ENCODE measurements around the gene ARHGAP15.

Gene ARHGAP15

DNA sequence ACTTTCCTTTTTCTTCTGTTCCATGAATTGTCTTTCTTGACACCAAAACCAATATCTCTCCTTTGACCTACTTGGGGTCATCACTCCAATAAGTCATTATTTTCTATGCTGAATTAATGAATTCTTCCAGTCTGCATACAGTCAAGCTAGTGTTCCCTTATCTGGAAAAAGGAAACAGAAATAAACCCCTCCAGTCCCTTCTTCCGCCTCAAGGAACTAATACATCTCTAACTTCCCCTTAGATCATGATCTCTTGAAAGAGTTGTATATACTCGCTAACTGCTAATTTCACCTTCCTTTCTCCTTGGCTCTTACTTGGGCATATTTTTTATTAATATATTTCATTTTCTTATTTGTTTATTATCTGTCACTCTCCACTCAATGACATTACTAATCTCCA lies 7.3 kb upstream of the ARHGAP15 start:
- no peak overlapping the region for H3K4me3 ChIP-seq (ENCODE audit: low read depth in 1 of 2, low read length in 2 of 2)
- no peaks in the 10 kb centered on the region for H3K36me3 ChIP-seq (ENCODE audit: control insufficient read depth in 1 of 2, insufficient read depth in 2 of 2, low read length in 2 of 2)
- H3K9me3 ChIP-seq (ENCODE audit: control insufficient read depth in 1 of 2, low read length in 2 of 2): no peaks in the 10 kb centered on the region
- no peak overlapping the region for H3K27ac ChIP-seq (ENCODE audit: low read length)
- no peaks in the 10 kb centered on the region for H3K4me1 ChIP-seq (ENCODE audit: control insufficient read depth in 1 of 2, insufficient read depth in 2 of 2, low read length in 2 of 2)
- H3K27me3 ChIP-seq (ENCODE audit: low read depth, low read length): no peaks in the 10 kb centered on the region

DNA sequence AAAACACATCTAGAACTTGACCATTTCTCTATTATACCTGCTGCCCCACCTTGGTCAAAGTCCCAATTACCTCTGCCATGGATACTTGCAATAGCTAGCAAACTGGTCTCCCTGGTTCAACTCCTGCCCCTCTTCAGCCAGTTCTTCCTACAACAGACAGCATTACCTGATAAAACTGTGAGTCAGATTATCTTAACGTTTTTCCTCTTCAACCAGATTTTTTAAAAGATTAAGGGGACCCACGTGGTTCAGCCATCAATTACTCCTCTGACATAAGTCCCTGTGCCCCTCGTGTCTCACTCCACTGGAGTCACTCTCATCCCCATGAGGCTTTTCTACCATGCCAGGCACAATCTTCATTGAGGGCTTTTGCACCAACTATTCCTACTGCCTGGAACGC lies 5.3 kb upstream of the ARHGAP15 start:
- no peaks in the 10 kb centered on the region for H3K9me3 ChIP-seq (ENCODE audit: control insufficient read depth in 1 of 2, low read length in 2 of 2)
- H3K36me3 ChIP-seq (ENCODE audit: control insufficient read depth in 1 of 2, insufficient read depth in 2 of 2, low read length in 2 of 2): no peaks in the 10 kb centered on the region
- H3K27ac ChIP-seq (ENCODE audit: low read length): no peak overlapping the region
- no peak overlapping the region for H3K4me3 ChIP-seq (ENCODE audit: low read depth in 1 of 2, low read length in 2 of 2)
- no peaks in the 10 kb centered on the region for H3K27me3 ChIP-seq (ENCODE audit: low read depth, low read length)
- no peaks in the 10 kb centered on the region for H3K4me1 ChIP-seq (ENCODE audit: control insufficient read depth in 1 of 2, insufficient read depth in 2 of 2, low read length in 2 of 2)

DNA sequence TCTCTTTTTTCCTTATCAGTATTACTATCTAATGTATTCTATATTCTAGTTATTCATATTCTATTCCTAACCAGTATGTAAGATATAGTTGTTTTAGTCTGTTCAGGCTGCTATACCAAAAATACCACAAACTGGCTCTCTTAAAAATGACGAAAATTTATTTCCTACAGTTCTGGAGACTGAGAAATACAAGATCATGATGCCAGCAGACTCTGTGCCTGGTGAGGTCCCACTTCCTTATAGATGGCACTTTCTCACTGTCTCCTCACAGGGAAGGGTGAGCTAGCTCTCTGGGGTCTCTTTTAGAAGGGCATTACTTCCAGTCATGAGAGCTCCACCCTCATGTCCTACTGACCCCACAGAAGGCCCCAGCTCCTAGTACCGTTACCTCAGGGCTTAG lies 4.8 kb upstream of the ARHGAP15 start:
- Histone ChIP-seq H3K9me3 (ENCODE audit: control insufficient read depth in 1 of 2, low read length in 2 of 2) (no peaks in the 10 kb centered on the region), H3K36me3 (ENCODE audit: control insufficient read depth in 1 of 2, insufficient read depth in 2 of 2, low read length in 2 of 2) (no peaks in the 10 kb centered on the region), H3K4me3 (ENCODE audit: low read depth in 1 of 2, low read length in 2 of 2) (no peak overlapping the region), H3K27me3 (ENCODE audit: low read depth, low read length) (no peaks in the 10 kb centered on the region), H3K27ac (ENCODE audit: low read length) (no peak overlapping the region), H3K4me1 (ENCODE audit: control insufficient read depth in 1 of 2, insufficient read depth in 2 of 2, low read length in 2 of 2) (no peaks in the 10 kb centered on the region)

GRCh38 chr2:143125717-143126116 lies 3.5 kb upstream of the ARHGAP15 start:
- no peak overlapping the region for H3K4me3 ChIP-seq (ENCODE audit: low read depth in 1 of 2, low read length in 2 of 2)
- H3K27ac ChIP-seq (ENCODE audit: low read length): no peak overlapping the region
- H3K36me3 ChIP-seq (ENCODE audit: control insufficient read depth in 1 of 2, insufficient read depth in 2 of 2, low read length in 2 of 2): no peaks in the 10 kb centered on the region
- H3K4me1 ChIP-seq (ENCODE audit: control insufficient read depth in 1 of 2, insufficient read depth in 2 of 2, low read length in 2 of 2): no peaks in the 10 kb centered on the region
- H3K27me3 ChIP-seq (ENCODE audit: low read depth, low read length): no peaks in the 10 kb centered on the region
- no peaks in the 10 kb centered on the region for H3K9me3 ChIP-seq (ENCODE audit: control insufficient read depth in 1 of 2, low read length in 2 of 2)

DNA sequence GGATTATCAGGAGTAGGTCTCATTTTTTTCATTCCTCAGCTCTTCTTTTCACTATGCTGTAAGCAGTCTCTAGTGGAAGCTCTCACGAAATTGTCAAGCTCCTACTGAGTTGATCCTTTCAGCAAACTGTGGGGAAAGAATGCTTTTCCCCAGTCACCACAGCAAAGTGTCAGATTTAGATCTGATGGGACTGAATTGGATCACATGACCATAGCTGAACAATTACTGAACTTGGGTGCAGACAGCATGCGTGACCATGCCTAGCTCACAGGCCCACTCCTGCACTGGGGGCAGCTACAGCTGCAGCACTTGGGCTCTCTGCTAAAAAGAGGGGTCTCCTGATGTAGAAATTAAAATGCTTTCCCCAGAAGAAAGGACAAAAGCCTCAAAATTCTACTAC lies 3.1 kb downstream of the ARHGAP15 start:
- H3K36me3 ChIP-seq (ENCODE audit: control insufficient read depth in 1 of 2, insufficient read depth in 2 of 2, low read length in 2 of 2): no peaks in the 10 kb centered on the region
- H3K4me1 ChIP-seq (ENCODE audit: control insufficient read depth in 1 of 2, insufficient read depth in 2 of 2, low read length in 2 of 2): no peaks in the 10 kb centered on the region
- H3K9me3 ChIP-seq (ENCODE audit: control insufficient read depth in 1 of 2, low read length in 2 of 2): no peaks in the 10 kb centered on the region
- no peaks in the 10 kb centered on the region for H3K27me3 ChIP-seq (ENCODE audit: low read depth, low read length)
- no peak overlapping the region for H3K4me3 ChIP-seq (ENCODE audit: low read depth in 1 of 2, low read length in 2 of 2)
- no peak overlapping the region for H3K27ac ChIP-seq (ENCODE audit: low read length)

GRCh38 chr2:143133783-143134182 lies 4.6 kb downstream of the ARHGAP15 start:
- no peak overlapping the region for H3K27ac ChIP-seq (ENCODE audit: low read length)
- H3K27me3 ChIP-seq (ENCODE audit: low read depth, low read length): no peaks in the 10 kb centered on the region
- H3K36me3 ChIP-seq (ENCODE audit: control insufficient read depth in 1 of 2, insufficient read depth in 2 of 2, low read length in 2 of 2): no peaks in the 10 kb centered on the region
- H3K4me1 ChIP-seq (ENCODE audit: control insufficient read depth in 1 of 2, insufficient read depth in 2 of 2, low read length in 2 of 2): no peaks in the 10 kb centered on the region
- no peaks in the 10 kb centered on the region for H3K9me3 ChIP-seq (ENCODE audit: control insufficient read depth in 1 of 2, low read length in 2 of 2)
- H3K4me3 ChIP-seq (ENCODE audit: low read depth in 1 of 2, low read length in 2 of 2): no peak overlapping the region

DNA sequence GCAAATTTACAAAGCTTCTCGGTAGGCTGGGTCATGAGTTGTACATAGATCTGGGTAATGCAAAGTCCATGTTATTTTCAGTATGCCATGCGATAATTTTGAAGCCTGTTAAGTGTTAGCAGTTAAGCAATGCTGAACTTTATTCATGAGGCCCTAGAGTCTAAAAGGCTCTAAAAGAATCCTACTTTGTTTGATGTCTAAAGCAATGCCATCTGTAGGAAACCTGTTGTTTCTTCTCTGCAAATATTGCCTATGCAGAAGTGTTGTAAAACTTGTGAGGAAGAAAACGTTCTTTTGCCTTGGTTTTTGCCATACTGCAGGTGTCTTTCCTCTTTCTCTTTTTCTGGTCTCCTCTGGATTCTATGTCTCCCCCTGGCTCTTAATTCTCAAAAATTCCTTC lies 9.1 kb downstream of the ARHGAP15 start:
- no peak overlapping the region for H3K27ac ChIP-seq (ENCODE audit: low read length)
- no peaks in the 10 kb centered on the region for H3K36me3 ChIP-seq (ENCODE audit: control insufficient read depth in 1 of 2, insufficient read depth in 2 of 2, low read length in 2 of 2)
- H3K4me3 ChIP-seq (ENCODE audit: low read depth in 1 of 2, low read length in 2 of 2): no peak overlapping the region
- no peaks in the 10 kb centered on the region for H3K4me1 ChIP-seq (ENCODE audit: control insufficient read depth in 1 of 2, insufficient read depth in 2 of 2, low read length in 2 of 2)
- H3K27me3 ChIP-seq (ENCODE audit: low read depth, low read length): no peaks in the 10 kb centered on the region
- no peaks in the 10 kb centered on the region for H3K9me3 ChIP-seq (ENCODE audit: control insufficient read depth in 1 of 2, low read length in 2 of 2)

- H3K27ac ChIP-seq (ENCODE audit: low read length): no peak overlapping the region
- no peaks in the 10 kb centered on the region for H3K36me3 ChIP-seq (ENCODE audit: control insufficient read depth in 1 of 2, insufficient read depth in 2 of 2, low read length in 2 of 2)
- no peaks in the 10 kb centered on the region for H3K27me3 ChIP-seq (ENCODE audit: low read depth, low read length)
- H3K9me3 ChIP-seq (ENCODE audit: control insufficient read depth in 1 of 2, low read length in 2 of 2): no peaks in the 10 kb centered on the region
- no peaks in the 10 kb centered on the region for H3K4me1 ChIP-seq (ENCODE audit: control insufficient read depth in 1 of 2, insufficient read depth in 2 of 2, low read length in 2 of 2)
- no peak overlapping the region for H3K4me3 ChIP-seq (ENCODE audit: low read depth in 1 of 2, low read length in 2 of 2)
These were observed 10.7 kb downstream of the ARHGAP15 start for GRCh38 chr2:143139835-143140393.

- Histone ChIP-seq H3K9me3 (ENCODE audit: control insufficient read depth in 1 of 2, low read length in 2 of 2) (no peaks in the 10 kb centered on the region), H3K27ac (ENCODE audit: low read length) (no peak overlapping the region), H3K4me3 (ENCODE audit: low read depth in 1 of 2, low read length in 2 of 2) (no peak overlapping the region), H3K36me3 (ENCODE audit: control insufficient read depth in 1 of 2, insufficient read depth in 2 of 2, low read length in 2 of 2) (no peaks in the 10 kb centered on the region), H3K4me1 (ENCODE audit: control insufficient read depth in 1 of 2, insufficient read depth in 2 of 2, low read length in 2 of 2) (no peaks in the 10 kb centered on the region), H3K27me3 (ENCODE audit: low read depth, low read length) (no peaks in the 10 kb centered on the region)
These were observed 11.8 kb downstream of the ARHGAP15 start for GRCh38 chr2:143140864-143141661.

- Histone ChIP-seq H3K9me3 (ENCODE audit: control insufficient read depth in 1 of 2, low read length in 2 of 2) (no peaks in the 10 kb centered on the region), H3K27me3 (ENCODE audit: low read depth, low read length) (no peaks in the 10 kb centered on the region), H3K4me3 (ENCODE audit: low read depth in 1 of 2, low read length in 2 of 2) (no peak overlapping the region), H3K27ac (ENCODE audit: low read length) (no peak overlapping the region), H3K36me3 (ENCODE audit: control insufficient read depth in 1 of 2, insufficient read depth in 2 of 2, low read length in 2 of 2) (no peaks in the 10 kb centered on the region), H3K4me1 (ENCODE audit: control insufficient read depth in 1 of 2, insufficient read depth in 2 of 2, low read length in 2 of 2) (no peaks in the 10 kb centered on the region)
These were observed 13.4 kb downstream of the ARHGAP15 start for GRCh38 chr2:143142598-143142997.

DNA sequence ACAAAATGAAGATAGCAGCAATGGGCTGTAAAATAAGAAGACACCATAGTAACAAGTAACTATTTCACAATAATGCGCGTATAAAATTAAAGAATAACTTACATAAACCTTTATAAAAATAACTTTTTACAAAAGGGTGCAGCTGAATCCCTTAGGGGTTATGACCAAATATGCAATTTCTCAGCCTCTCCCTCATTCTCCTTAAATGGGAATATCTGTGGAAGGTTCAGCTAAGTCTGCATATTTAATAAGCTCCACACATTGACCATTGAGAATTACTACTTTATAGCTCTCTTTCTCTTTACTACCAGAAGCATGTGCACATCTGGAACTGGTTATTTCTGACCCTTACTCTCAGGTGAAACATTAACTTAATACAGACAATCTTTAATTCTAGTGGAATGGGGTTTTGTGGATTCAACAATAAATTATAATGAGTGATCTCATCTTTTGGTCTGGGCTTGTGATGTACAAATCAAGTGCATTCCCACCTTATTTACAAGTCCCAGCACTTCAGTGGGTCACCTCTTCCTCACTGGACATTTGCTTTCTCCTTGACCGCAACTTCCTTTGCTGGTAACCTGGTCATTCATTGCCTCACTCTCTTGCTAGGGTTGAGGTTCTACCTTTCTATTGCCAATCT lies 15.7 kb downstream of the ARHGAP15 start:
- Histone ChIP-seq H3K4me1 (ENCODE audit: control insufficient read depth in 1 of 2, insufficient read depth in 2 of 2, low read length in 2 of 2) (no peaks in the 10 kb centered on the region), H3K4me3 (ENCODE audit: low read depth in 1 of 2, low read length in 2 of 2) (no peak overlapping the region), H3K9me3 (ENCODE audit: control insufficient read depth in 1 of 2, low read length in 2 of 2) (no peaks in the 10 kb centered on the region), H3K36me3 (ENCODE audit: control insufficient read depth in 1 of 2, insufficient read depth in 2 of 2, low read length in 2 of 2) (no peaks in the 10 kb centered on the region), H3K27me3 (ENCODE audit: low read depth, low read length) (no peaks in the 10 kb centered on the region), H3K27ac (ENCODE audit: low read length) (no peak overlapping the region)

Data from muscle layer of duodenum (tissue), 2 donors.